ENCODE results near the gene CLCN5. TPM values are rescaled to one million over a fixed set of nuclear protein-coding genes. Genes with fewer than 3 reads are reported as not detected.

The CLCN5 gene
- total RNA-seq, 4 donors from 2014 or later = 5.2 to 31.8 (median 9.0) TPM

DNA sequence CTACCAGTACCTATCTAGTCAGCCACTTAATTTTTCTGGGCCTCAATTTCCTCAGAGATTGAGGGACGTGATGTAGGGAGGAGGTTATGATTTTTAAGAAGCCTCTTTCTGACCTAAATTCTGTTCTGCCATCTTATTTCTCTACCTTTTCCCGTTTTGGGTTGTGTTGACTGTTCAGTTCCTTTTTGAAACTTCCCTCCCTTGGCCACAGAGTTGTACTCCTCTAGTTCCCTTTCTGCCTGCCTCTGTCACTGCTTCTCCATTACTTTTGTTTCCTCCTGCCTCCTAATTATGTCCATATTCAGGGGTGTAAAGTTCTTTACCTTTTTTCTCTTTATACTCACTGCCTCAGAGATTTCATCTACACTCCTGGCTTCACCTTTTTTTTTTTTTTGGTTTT lies 25.4 kb downstream of the CLCN5 start:
- no peak overlapping the region for H3K4me3 ChIP-seq (ENCODE audit: low read depth, poor library complexity, severe bottlenecking)
- no peak for DNase-seq (ENCODE audit: low spot score in 2 of 2)
- intact Hi-C loops (cut with DNase I; ENCODE audit: low total_unique reads) = no loop called here
- TF ChIP-seq CTCF (IDR thresholded peaks at IDR 0.05) (no peak), POLR2A (IDR thresholded peaks at IDR 0.05) (no peak)
- WGBS, 2 donors = 50 to 79% methylated on average over 2 of the region's 2 CpGs

- H3K4me3 ChIP-seq (ENCODE audit: low read depth, poor library complexity, severe bottlenecking) = no peak overlapping the region
- WGBS, 2 donors = 45 to 64% methylated on average over 1 of the region's 1 CpG
- no peak for DNase-seq (ENCODE audit: low spot score in 2 of 2)
- no peak for TF ChIP-seq CTCF (IDR thresholded peaks at IDR 0.05)
- no peak for TF ChIP-seq POLR2A (IDR thresholded peaks at IDR 0.05)
- intact Hi-C loops (cut with DNase I; ENCODE audit: low total_unique reads) = no loop called here
Observed at GRCh38 chrX:49949961-49950360, 27.6 kb downstream of the CLCN5 start.

DNA sequence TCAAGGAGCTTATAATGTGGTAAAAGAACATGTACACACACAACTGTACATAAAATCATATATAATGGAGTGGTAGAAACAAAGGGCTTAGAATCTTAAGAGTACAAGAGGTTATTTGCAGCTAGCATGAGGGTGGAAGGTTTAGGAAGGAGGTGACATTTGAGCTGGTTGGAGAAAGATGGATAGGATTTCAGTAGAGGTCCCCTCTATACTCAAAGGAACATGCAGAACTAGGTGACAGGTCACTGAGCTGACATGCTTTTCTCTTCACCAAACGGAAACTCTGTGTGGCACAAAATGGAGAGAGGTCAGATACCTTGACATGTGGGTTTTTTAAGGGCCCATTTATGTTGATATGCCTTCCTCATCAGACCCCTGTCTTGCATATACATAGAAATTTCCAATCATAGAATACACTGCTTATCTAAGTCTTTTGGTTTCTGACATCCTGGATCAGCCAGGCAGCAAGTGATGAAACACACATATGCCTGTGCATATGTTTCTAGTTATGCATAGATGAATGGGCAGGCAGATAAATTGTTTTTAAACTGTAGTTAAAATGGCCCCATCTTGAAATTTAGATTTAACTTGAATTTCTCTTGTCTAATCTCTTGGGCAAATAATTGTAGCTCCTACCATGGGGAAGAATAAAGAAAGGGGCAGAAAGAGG lies 29.3 kb downstream of the CLCN5 start:
- no peak overlapping the region for H3K4me3 ChIP-seq (ENCODE audit: low read depth, poor library complexity, severe bottlenecking)
- DNase-seq (ENCODE audit: low spot score in 2 of 2) = no peak
- intact Hi-C loops (cut with DNase I; ENCODE audit: low total_unique reads) = no loop called here
- WGBS, 2 donors = 67 to 94% methylated on average over 1 of the region's 1 CpG
- TF ChIP-seq CTCF (IDR thresholded peaks at IDR 0.05) = no peak
- no peak for TF ChIP-seq POLR2A (IDR thresholded peaks at IDR 0.05)

GRCh38 chrX:49956313-49956712 lies 33.9 kb downstream of the CLCN5 start:
- WGBS, 2 donors = 73 to 93% methylated on average over 2 of the region's 2 CpGs
- intact Hi-C loops (cut with DNase I; ENCODE audit: low total_unique reads) = no loop called here
- DNase-seq (ENCODE audit: low spot score in 2 of 2) = no peak
- TF ChIP-seq CTCF (IDR thresholded peaks at IDR 0.05) (no peak), POLR2A (IDR thresholded peaks at IDR 0.05) (no peak)
- H3K4me3 ChIP-seq (ENCODE audit: low read depth, poor library complexity, severe bottlenecking) = no peak overlapping the region

GRCh38 chrX:49958727-49959485 lies 36.5 kb downstream of the CLCN5 start:
- TF ChIP-seq POLR2A (IDR thresholded peaks at IDR 0.05) = no peak
- TF ChIP-seq CTCF (IDR thresholded peaks at IDR 0.05) = no peak
- no peak for DNase-seq (ENCODE audit: low spot score in 2 of 2)
- 65 to 89% methylated on average over 4 of the region's 4 CpGs for WGBS, 2 donors
- intact Hi-C loops (cut with DNase I; ENCODE audit: low total_unique reads) = no loop called here
- H3K4me3 ChIP-seq (ENCODE audit: low read depth, poor library complexity, severe bottlenecking) = no peak overlapping the region
